GM12878 (cell line): Measurements from ENCODE around the gene OPN4. TPM values are rescaled to one million over a fixed set of nuclear protein-coding genes. Genes with fewer than 3 reads are reported as not detected.

Experiments
- ATAC-seq: fragments of 200-7000 bp; cut with Tn5 transposase; 3 replicates; pipeline ENCODE4 v1.9.1; 2020; ENCODE audit warnings: mild to moderate bottlenecking, moderate library complexity
- BruUV-seq: library from RNA; stranded (reverse); fragments of 400-500 nt; replicated peaks from 2 replicates; lab custom pipeline; 2021; lab: Mats Ljungman, UMichigan
- CTCF ChIA-PET: fragments of 300-600 bp; sonication (Branson Sonifier 250); formaldehyde crosslinking; extraction: SDS; loops from one replicate; lab custom pipeline; 2021; ENCODE audit warnings: inconsistent platforms; lab: Yijun Ruan, JAX
- POLR2A ChIA-PET: fragments of 350-600 bp; formaldehyde crosslinking; extraction: SDS; loops from one replicate; lab custom pipeline; 2021; ENCODE audit warnings: inconsistent platforms; lab: Charles Lee
- RAD21 ChIA-PET: fragments of 300-600 bp; sonication (Branson Sonifier 250); formaldehyde crosslinking; loops from one replicate; lab custom pipeline; 2023; ENCODE audit warnings: antibody characterized with exemption; ENCODE audit not compliant: unreplicated experiment; lab: Charles Lee
- SMC1A ChIA-PET: fragments of 300-600 bp; sonication (Branson Sonifier 250); formaldehyde crosslinking; loops from one replicate; lab custom pipeline; 2023; ENCODE audit not compliant: unreplicated experiment, uncharacterized antibody; lab: Charles Lee
- DNase-seq: peaks from one replicate; pipeline ENCODE4 v3.0.0-alpha.2; 2011; ENCODE audit warnings: low read depth, low spot score
- FAIRE-seq: peaks from 3 replicates; lab custom pipeline; 2011; peaks lifted over from hg19 to GRCh38; lab: Jason Lieb, UNC
- H2AFZ ChIP-seq: 2 replicates; pipeline ENCODE4 v1.6.0; 2011; ENCODE audit warnings: low read depth, low read length, control low read depth; ENCODE audit not compliant: control insufficient read depth
- H3K27ac ChIP-seq: 2 replicates; pipeline ENCODE4 v1.5.1; 2011; ENCODE audit warnings: control low read depth; ENCODE audit not compliant: control insufficient read depth, insufficient read depth
- H3K27me3 ChIP-seq, 2 experiments: replicated peaks in 1 of 2; 2 replicates each; pipeline versions ENCODE4 v1.6.0 to v1.6.1; 2011; ENCODE audit warnings: low read length in 1 of 2; ENCODE audit not compliant: control insufficient read depth in 2 of 2, insufficient read depth in 2 of 2
- H3K36me3 ChIP-seq, 2 experiments: 2 replicates each; pipeline ENCODE4 v1.5.1; 2011; ENCODE audit warnings: low read length in 1 of 2; ENCODE audit not compliant: control insufficient read depth in 2 of 2, insufficient read depth in 2 of 2
- H3K4me1 ChIP-seq: 2 replicates; pipeline ENCODE4 v1.6.1; 2011; ENCODE audit warnings: mild to moderate bottlenecking, low read length, moderate library complexity, mixed read lengths; ENCODE audit not compliant: control insufficient read depth, insufficient read depth
- H3K4me2 ChIP-seq: 2 replicates; pipeline ENCODE4 v1.6.0; 2011; ENCODE audit warnings: control low read depth; ENCODE audit not compliant: control insufficient read depth, insufficient read depth
- H3K4me3 ChIP-seq: fragments of 200-600 bp; sonication (generic); 2 replicates; pipeline ENCODE4 v1.5.1; 2016
- H3K79me2 ChIP-seq: 2 replicates; pipeline ENCODE4 v1.6.0; 2011; ENCODE audit warnings: low read length; ENCODE audit not compliant: control insufficient read depth, insufficient read depth
- H3K9ac ChIP-seq: 2 replicates; pipeline ENCODE4 v1.8.0; 2011; ENCODE audit warnings: low read length, control low read depth, mixed read lengths; ENCODE audit not compliant: control insufficient read depth, insufficient read depth
- H3K9me3 ChIP-seq: replicated peaks from 3 replicates; pipeline ENCODE4 v1.5.1; 2011; ENCODE audit warnings: mild to moderate bottlenecking, low read length; ENCODE audit not compliant: control insufficient read depth, insufficient read depth
- H4K20me1 ChIP-seq: 2 replicates; pipeline ENCODE4 v1.6.0; 2011; ENCODE audit not compliant: control insufficient read depth, insufficient read depth
- RBBP5 ChIP-seq: fragments of 200-600 bp; sonication (generic); conservative IDR thresholded peaks from 2 replicates; pipeline ENCODE4 v1.6.1; 2016
- SIX5 ChIP-seq: IDR thresholded peaks from 2 replicates; pipeline ENCODE4 v1.6.1; 2011; ENCODE audit warnings: mild to moderate bottlenecking, low read depth, low read length, moderate library complexity; ENCODE audit not compliant: severe bottlenecking
- SPI1 ChIP-seq: IDR thresholded peaks from 2 replicates; pipeline ENCODE4 v1.6.1; 2011; ENCODE audit warnings: low read depth, mild to moderate bottlenecking, low read length, moderate library complexity, borderline replicate concordance; ENCODE audit not compliant: insufficient read depth
- STAT1 ChIP-seq: fragments of 450-650 bp; conservative IDR thresholded peaks from 2 replicates; pipeline ENCODE4 v1.6.1; 2014; ENCODE audit warnings: antibody characterized with exemption, mild to moderate bottlenecking
- TCF7 ChIP-seq: IDR thresholded peaks from 2 replicates; pipeline ENCODE4 v1.6.1; 2014; ENCODE audit warnings: antibody characterized with exemption, borderline replicate concordance
- ZSCAN29 ChIP-seq: fragments of 450-650 bp; IDR thresholded peaks from 2 replicates; pipeline ENCODE4 v1.6.1; 2017; ENCODE audit warnings: mild to moderate bottlenecking, moderate library complexity
- WGBS: methylation state at CpG from one replicate; pipeline ENCODE4 v1.1.6; 2016; ENCODE audit warnings: low lambda C conversion rate; ENCODE audit not compliant: insufficient replicate concordance, insufficient coverage; ENCODE audit errors: missing lambda C conversion rate; 5-methylcytosine and 5-hydroxymethylcytosine counted together
- in situ Hi-C: fragments of 300-500 bp; cut with MboI; formaldehyde crosslinking; loops from 9 replicates; pipeline ENCODE4 v1.14.3; 2018; ENCODE audit warnings: mixed read lengths
- intact Hi-C: fragments of 100-400 bp; cut with micrococcal nuclease; formaldehyde crosslinking; loops from one replicate; pipeline ENCODE4 v1.14.2; 2022; ENCODE audit not compliant: unreplicated experiment
- polyA plus RNA-seq, 11 experiments: library from polyadenylated mRNA; depleted of rRNA in 4 of 11; unstranded in 6 of 11; stranded (reverse) in 5 of 11; fragments of >200 nt; fragmentation: Nextera tagmentation in 4 of 11; fragmentation: Illumina TruSeq in 1 of 11; extraction: Ambion mirVana in 4 of 11; extraction: Trizol in 1 of 11; gene quantifications; 1 replicate in 1 of 11; 2 replicates in 10 of 11; pipeline versions ENCODE4 v1.2.1 to v1.2.3, GENCODE V29; 2011 to 2016; ENCODE audit warnings: inconsistent platforms in 2 of 11, missing spikeins in 2 of 11, low read depth in 1 of 11
- total RNA-seq, 4 experiments: library from RNA; depleted of rRNA in 3 of 4; stranded (reverse); fragments of >200 nt in 3 of 4; fragmentation: Illumina TruSeq in 1 of 4; extraction: Trizol in 1 of 4; gene quantifications; 2 replicates each; pipeline versions ENCODE4 v1.2.1 to v1.2.3, GENCODE V29; 2013 to 2021
- TF ChIP-seq, protein P1 (sequence below): IDR thresholded peaks from 2 replicates; pipeline ENCODE4 v1.6.1; 2011; ENCODE audit warnings: borderline replicate concordance, low read depth, mild to moderate bottlenecking, moderate library complexity, mixed read lengths, low read length; ENCODE audit not compliant: insufficient read depth; ENCODE audit errors: extremely low read length

OPN4 gene
- total and polyA plus RNA-seq, 10 of the 15 experiments (the other 5 are each of a cell fraction or from before 2014, with no cell fraction given), result not detected

DNA sequence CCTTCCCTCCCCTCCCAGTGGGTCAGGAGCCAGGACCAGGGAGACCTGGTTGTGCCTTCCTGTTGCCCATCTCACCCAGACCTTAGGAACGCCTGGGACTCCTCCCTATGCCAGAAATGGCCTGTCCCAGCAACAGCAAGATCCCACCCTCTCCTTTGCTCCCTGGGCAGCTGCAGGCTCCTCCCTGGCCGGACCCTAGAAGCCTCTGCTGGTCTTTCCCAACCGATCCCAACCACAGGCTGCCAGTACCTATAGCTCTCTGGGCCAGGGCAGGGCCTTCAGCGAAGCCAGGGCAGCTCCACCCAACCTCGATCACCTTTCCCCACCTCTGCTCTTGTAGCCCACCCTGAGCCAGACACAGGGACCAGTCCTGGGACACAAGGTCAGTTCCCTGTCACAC, 35.9 kb downstream of the OPN4 start:
- BruUV-seq, result no TSS peak
- TF ChIP-seq, protein P1, sequence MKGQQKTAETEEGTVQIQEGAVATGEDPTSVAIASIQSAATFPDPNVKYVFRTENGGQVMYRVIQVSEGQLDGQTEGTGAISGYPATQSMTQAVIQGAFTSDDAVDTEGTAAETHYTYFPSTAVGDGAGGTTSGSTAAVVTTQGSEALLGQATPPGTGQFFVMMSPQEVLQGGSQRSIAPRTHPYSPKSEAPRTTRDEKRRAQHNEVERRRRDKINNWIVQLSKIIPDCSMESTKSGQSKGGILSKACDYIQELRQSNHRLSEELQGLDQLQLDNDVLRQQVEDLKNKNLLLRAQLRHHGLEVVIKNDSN, result no peak
- TF ChIP-seq SPI1, result no peak
- no peak for TF ChIP-seq SIX5
- TF ChIP-seq ZSCAN29, result no peak
- no peak for TF ChIP-seq STAT1
- TF ChIP-seq RBBP5, result no peak
- no peak for TF ChIP-seq TCF7
- TF ChIP-seq, all 136 proteins: peak for 0
- 8% methylated on average over 5 of the region's 5 CpGs for WGBS
- Histone ChIP-seq H3K4me3 (no peak overlapping the region), H3K4me1 (no peaks in the 10 kb centered on the region), H4K20me1 (no peaks in the 10 kb centered on the region), H3K27me3 (peaks cover 0 to 2% of the 10 kb centered on the region in 2 experiments; a peak in 3 of 4 replicates), H3K9ac (no peak overlapping the region), H3K27ac (no peak overlapping the region), H2AFZ (no peak overlapping the region), H3K9me3 (no peaks in the 10 kb centered on the region), H3K79me2 (no peaks in the 10 kb centered on the region), H3K4me2 (no peak overlapping the region), H3K36me3 (no peaks in the 10 kb centered on the region)
- FAIRE-seq, result no peak
- SMC1A ChIA-PET, result interaction anchor here (0.9 kb wide), 1 partner anchor 209 kb away, joined by 4 read pairs; no protein-coding TSS in a partner anchor
- POLR2A ChIA-PET, result interaction anchor here (0.6 kb wide), 1 partner anchor 51 kb away, joined by 5 read pairs; no protein-coding TSS in a partner anchor
- in situ Hi-C loops (no loop called here), intact Hi-C loops (no loop called here)
- ATAC-seq, result no peak
- no peak for DNase-seq
- CTCF ChIA-PET, result interaction anchor here (1.0 to 2.1 kb wide), 7 partner anchors 13 to 270 kb away, joined by 3 to 7 read pairs (median 3); no protein-coding TSS in a partner anchor
- RAD21 ChIA-PET, result interaction anchor here (0.7 to 0.8 kb wide), 2 partner anchors 209 to 249 kb away, joined by 3 read pairs; no protein-coding TSS in a partner anchor
